ENCODE measurements around the gene PPIP5K1.
"Not testable (repeated sequence)": the region's sequence is repeated elsewhere in the genome, so short reads cannot be mapped to it uniquely, and the experiment has no call there.

The PPIP5K1 gene

DNA sequence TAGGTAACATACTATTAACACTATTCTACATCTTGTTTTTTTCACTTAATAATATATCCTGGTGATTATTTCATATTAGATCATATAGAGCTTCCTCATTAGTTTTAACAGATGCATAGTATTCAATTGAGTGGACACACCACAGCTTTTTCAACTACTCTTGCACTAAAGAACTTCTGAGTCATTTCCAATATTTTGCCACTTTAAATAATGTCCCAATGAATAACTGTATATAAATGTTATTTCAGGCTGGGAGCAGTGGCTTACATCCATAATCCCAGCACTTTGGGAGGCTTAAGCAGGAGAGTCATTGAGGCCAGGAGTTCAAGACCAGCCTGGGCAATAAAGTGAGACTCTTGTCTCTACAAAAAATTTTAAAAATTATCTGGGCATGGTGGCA is 45.7 kb downstream of the PPIP5K1 start:
- no peak for DNase-seq

DNA sequence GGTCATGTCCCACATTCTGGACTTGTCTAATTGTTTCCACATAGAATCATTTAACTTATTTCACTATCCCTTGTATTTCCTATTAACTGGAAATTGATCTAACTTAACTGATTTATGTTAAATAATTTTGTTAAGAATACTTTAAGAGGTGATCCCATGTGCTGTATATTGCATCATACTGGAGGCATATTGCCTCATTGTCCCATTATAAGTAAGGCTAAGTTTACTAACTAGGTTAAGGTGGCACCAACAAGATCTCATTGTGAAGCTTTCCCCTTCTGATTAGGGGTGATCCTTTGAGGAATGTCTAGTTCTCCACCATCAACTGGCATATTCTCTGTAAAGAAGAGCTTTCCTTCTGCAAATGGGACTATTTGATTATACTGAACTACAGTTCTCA is 48.2 kb downstream of the PPIP5K1 start:
- DNase-seq: no peak

DNA sequence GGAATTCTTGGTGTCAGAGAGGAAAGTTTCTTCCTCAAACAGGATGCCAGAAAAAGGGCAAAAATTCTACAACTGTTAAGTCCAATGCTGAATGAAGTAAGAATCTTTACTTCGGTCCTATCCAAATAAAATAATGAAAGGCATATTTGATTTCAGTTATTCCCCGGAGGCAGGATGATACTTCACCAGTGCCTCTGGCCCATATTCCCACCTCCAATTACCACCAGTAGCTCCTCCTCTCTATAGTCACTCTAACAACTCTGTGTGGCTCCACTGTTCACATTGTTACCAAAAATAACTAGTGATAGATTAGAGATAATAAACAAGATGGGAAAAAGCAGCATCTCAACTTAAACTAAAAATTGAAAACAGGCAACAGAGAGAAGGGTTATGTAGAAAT is 51.9 kb downstream of the PPIP5K1 start:
- no peak for DNase-seq

GRCh38 chr15:43534897-43535296 is 55.1 kb downstream of the PPIP5K1 start:
- no peak for DNase-seq

- DNase-seq: not testable (repeated sequence)
Measured at GRCh38 chr15:43532826-43533225, 57.2 kb downstream of the PPIP5K1 start.

DNA sequence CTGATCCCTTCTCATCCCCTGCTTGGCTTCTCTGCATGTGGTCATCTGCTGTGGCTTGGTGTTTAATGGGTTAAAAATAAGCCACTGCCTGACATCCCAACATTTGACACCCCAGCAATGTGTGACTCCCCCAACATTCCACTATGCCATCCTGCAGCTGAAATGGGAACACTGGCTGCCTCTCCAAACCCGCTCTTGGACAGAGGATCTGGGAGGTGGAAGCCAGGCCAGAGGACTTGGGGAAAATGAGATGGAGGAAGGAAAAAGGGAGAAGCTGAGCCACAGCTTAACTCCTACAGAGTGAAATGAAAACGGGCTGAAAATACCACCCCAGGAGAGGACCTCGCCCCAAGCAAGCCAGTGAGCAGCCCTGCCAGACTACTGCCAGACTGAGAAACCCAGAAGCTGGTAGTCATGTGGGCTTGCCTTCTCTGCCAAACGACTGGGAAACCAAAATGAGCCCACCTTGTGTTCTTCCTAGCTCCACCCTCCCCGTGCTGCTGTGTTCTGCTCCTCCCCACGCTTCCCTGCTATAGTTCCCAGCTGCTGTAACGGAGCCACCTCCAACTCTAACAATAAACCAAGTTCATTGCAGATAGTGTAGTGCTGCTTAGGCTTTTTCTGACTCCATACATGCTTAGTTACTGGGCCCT is 58.9 kb downstream of the PPIP5K1 start:
- no peak for DNase-seq

DNA sequence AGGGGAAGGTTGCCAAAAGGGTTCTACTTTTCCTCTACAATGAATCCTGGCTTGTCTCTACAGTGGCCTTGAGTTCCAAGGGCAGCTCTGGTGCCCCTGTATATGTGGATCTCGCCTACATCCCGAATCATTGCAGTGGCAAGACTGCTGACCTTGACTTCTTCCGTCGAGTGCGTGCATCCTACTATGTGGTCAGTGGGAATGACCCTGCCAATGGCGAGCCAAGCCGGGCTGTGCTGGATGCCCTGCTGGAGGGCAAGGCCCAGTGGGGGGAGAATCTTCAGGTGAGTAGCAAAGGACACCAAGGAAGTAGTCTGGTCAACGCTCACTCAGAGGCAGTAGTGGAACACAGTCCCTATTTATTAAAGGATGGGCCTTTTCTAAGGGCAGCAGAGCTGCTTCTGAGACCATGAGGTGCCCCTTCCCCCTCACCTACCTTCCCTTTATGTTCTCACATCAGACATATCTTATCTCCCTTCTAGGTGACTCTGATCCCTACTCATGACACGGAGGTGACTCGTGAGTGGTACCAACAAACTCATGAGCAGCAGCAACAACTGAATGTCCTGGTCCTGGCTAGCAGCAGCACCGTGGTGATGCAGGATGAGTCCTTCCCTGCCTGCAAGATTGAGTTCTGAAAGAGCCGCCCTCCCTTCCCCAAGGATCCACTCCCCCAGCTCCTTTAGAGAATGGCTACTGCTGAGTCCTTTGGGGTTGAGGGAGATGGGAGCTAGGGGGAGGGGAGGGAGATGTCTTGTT is 60.2 kb downstream of the PPIP5K1 start:
- no peak for DNase-seq

DNA sequence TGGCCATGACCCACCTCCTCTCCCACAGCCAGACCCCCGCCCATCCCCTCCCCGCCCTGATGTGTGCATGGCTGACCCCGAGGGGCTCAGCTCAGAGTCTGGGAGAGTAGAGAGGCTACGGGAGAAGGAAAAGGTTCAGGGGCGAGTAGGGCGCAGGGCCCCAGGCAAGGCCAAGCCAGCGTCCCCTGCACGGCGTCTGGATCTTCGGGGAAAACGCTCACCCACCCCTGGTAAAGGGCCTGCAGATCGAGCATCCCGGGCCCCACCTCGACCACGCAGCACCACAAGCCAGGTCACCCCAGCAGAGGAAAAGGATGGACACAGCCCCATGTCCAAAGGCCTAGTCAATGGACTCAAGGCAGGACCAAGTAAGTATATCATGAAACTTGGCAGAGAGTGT is 60.9 kb downstream of the PPIP5K1 start:
- DNase-seq: no peak

DNA sequence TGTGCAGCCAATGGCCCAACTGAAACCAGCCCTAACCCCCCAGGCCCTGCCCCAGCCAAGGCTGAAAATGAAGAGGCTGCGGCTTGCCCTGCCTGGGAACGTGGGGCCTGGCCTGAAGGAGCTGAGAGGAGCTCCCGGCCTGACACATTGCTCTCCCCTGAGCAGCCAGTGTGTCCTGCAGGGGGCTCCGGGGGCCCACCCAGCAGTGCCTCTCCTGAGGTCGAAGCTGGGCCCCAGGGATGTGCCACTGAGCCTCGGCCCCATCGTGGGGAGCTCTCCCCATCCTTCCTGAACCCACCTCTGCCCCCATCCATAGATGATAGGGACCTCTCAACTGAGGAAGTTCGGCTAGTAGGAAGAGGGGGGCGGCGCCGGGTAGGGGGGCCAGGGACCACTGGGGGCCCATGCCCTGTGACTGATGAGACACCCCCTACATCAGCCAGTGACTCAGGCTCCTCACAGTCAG is 61.4 kb downstream of the PPIP5K1 start:
- DNase-seq: no peak

DNA sequence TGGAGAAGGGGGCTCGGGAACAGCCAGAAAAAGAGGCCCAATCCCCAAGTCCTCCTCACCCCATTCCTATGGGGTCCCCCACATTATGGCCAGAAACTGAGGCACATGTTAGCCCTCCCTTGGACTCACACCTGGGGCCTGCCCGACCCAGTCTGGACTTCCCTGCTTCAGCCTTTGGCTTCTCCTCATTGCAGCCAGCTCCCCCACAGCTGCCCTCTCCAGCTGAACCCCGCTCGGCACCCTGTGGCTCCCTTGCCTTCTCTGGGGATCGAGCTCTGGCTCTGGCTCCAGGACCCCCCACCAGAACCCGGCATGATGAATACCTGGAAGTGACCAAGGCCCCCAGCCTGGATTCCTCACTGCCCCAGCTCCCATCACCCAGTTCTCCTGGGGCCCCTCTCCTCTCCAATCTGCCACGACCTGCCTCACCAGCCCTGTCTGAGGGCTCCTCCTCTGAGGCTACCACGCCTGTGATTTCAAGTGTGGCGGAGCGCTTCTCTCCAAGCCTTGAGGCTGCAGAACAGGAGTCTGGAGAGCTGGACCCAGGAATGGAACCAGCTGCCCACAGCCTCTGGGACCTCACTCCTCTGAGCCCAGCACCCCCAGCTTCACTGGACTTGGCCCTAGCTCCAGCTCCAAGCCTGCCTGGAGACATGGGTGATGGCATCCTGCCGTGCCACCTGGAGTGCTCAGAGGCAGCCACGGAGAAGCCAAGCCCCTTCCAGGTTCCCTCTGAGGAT is 62.0 kb downstream of the PPIP5K1 start:
- no peak for DNase-seq

DNA sequence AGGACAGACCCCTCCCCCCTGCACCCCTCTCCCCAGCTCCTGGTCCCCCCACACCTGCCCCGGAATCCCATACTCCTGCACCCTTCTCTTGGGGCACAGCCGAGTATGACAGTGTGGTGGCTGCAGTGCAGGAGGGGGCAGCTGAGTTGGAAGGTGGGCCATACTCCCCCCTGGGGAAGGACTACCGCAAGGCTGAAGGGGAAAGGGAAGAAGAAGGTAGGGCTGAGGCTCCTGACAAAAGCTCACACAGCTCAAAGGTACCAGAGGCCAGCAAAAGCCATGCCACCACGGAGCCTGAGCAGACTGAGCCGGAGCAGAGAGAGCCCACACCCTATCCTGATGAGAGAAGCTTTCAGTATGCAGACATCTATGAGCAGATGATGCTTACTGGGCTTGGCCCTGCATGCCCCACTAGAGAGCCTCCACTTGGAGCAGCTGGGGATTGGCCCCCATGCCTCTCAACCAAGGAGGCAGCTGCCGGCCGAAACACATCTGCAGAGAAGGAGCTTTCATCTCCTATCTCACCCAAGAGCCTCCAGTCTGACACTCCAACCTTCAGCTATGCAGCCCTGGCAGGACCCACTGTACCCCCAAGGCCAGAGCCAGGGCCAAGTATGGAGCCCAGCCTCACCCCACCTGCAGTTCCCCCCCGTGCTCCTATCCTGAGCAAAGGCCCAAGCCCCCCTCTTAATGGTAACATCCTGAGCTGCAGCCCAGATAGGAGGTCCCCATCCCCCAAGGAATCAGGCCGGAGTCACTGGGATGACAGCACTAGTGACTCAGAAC is 62.8 kb downstream of the PPIP5K1 start:
- no peak for DNase-seq

GRCh38 chr15:43526261-43526930 is 63.6 kb downstream of the PPIP5K1 start:
- DNase-seq: no peak

GRCh38 chr15:43525131-43525530 is 64.9 kb downstream of the PPIP5K1 start:
- DNase-seq: no peak

DNA sequence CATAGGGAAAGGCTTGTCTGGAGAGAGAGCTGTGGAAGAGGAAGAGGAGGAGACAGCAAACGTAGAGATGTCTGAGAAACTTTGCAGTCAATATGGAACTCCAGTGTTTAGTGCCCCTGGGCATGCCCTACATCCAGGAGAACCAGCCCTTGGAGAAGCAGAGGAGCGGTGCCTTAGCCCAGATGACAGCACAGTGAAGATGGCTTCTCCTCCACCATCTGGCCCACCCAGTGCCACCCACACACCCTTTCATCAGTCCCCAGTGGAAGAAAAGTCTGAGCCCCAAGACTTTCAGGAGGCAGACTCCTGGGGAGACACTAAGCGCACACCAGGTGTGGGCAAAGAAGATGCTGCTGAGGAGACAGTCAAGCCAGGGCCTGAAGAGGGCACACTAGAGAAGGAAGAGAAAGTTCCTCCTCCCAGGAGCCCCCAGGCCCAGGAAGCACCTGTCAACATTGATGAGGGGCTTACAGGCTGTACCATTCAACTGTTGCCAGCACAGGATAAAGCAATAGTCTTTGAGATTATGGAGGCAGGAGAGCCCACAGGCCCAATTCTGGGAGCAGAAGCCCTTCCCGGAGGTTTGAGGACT is 65.7 kb downstream of the PPIP5K1 start:
- no peak for DNase-seq

DNA sequence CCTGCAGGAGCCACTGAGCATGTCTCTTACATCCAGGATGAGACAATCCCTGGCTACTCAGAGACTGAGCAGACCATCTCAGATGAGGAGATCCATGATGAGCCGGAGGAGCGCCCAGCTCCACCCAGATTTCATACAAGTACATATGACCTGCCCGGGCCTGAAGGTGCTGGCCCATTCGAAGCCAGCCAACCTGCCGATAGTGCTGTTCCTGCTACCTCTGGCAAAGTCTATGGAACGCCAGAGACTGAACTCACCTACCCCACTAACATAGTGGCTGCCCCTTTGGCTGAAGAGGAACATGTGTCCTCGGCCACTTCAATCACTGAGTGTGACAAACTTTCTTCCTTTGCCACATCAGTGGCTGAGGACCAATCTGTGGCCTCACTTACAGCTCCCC is 66.4 kb downstream of the PPIP5K1 start:
- DNase-seq: no peak

DNA sequence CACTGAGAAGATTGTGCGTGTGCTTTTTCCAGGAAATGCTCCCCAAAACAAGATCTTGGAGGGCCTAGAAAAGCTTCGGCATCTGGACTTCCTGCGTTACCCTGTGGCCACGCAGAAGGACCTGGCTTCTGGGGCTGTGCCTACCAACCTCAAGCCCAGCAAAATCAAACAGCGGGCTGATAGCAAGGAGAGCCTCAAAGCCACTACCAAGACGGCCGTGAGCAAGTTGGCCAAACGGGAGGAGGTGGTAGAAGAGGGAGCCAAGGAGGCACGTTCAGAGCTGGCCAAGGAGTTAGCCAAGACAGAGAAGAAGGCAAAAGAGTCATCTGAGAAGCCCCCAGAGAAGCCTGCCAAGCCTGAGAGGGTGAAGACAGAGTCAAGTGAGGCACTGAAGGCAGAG is 67.8 kb downstream of the PPIP5K1 start:
- DNase-seq: no peak

DNA sequence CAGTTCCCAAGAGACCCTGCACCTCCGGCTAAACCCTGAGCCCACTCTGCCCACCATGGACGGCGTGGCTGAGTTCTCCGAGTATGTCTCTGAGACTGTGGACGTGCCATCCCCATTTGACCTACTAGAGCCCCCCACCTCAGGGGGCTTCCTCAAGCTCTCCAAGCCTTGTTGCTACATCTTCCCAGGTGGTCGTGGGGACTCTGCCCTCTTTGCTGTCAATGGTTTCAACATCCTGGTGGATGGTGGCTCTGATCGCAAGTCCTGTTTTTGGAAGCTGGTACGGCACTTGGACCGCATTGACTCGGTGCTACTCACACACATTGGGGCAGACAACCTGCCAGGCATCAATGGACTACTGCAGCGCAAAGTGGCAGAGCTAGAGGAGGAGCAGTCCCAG is 68.6 kb downstream of the PPIP5K1 start:
- no peak for DNase-seq

- DNase-seq: no peak
Measured at GRCh38 chr15:43520138-43520537, 69.9 kb downstream of the PPIP5K1 start.

GRCh38 chr15:43519196-43519595 is 70.8 kb downstream of the PPIP5K1 start:
- DNase-seq: no peak

- peak in 1 of 6 experiments; percentile 12 for DNase-seq
Measured at GRCh38 chr15:43518197-43518761, 71.7 kb downstream of the PPIP5K1 start.

DNA sequence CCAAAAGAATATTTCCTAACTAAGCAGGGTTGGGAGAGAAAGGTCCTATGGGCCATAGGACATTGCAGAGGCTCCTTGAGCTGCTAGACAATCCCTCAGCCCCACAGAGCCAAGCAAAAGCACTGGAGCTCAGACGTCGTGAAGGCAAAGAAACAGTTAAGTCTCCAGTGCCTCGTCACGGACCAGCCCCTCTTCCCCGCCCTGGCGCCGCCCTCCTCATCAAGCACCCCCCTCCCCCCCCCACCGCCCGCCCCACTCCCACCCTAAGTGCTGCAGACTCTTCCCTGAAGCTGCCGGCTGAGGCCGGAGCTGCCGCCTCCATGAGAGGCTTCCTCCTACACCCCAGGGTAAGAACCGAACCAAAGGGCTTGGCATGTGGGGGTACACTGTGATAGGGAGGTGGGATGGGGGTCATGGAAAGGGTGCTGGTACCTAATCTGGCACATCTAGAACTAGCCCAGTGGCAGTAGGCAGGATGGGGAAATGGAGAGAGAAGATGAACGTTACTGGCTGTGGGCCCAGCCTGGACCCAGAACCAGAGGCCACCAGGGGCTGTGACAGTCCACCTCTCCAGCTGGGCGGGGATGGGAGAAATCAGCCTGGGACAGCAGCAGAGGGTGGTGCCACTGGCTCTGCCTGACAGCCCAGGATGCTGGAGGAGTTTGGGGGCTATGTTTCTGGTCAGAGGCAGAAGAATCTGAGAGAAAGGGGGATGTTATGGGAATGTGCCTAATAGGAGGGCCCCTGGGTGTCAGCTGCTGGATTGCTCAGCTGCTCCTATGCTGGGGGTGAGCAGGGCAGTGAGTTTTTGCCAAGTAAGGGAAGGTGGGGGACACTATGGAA is 72.4 kb downstream of the PPIP5K1 start, which contains the start of gene MAP1A:
Gene MAP1A, plus strand, starts transcription at position 255 of the 843 bp plus-strand sequence. CDS start 3,866 bp downstream, outside the sequence.
- DNase-seq: no peak
